Inflammatory macrophage treated with lipopolysaccharide for 4 hours (primary cell): ENCODE measurements around the gene PLA2G4B.

Experiments
- DNase-seq: peaks from one replicate; pipeline ENCODE4 v3.0.0-alpha.2; 2020

PLA2G4B gene

GRCh38 chr15:41891226-41891625 is 52.6 kb downstream of the PLA2G4B start:
- DNase-seq: no peak

GRCh38 chr15:41891946-41892345 is 53.3 kb downstream of the PLA2G4B start:
- DNase-seq: no peak

- DNase-seq: no peak
Measured at GRCh38 chr15:41892621-41893421, 54.2 kb downstream of the PLA2G4B start.

DNA sequence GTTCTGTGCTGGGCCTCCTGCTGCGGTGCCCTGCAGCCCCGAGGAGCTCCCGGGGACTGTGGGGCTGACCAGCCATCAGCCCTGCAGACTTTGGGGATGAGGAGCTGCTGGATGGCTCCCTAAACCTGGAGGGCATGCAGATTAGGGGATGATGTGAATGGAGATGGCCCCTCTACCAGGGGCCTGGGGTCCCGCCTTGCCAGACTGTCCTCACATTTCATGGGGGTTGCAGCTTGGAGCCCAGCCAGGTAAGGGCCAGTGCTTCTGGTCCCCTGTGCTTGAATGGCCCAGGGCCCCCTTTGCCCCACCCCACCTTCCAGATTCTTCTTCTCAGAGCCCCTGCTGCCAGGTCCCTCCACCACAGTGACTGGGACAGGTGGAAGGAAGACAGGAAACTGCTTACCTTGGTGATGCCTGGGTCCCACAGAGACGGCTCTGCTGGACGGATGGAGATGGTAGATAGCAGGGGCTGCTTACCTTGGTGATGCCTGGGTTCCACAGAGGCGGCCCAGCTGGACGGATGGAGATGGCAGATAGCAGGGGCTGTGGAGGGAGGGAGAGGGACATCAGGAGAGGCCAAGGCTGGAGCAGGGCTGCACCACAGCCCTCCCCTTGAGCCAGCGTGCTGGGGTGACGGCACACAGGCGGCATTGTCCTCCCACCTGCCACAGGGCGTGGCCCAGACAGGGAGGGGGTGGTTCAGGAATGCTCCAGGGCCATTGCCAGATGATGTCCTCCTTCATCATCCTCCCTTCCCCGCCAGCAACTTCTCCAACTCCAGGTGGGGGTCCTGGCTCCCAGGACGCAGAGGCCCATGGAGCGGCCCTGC is 55.0 kb downstream of the PLA2G4B start, which contains the start of gene SPTBN5:
SPTBN5 (minus strand) TSS at position 632 of the 829 bp plus-strand sequence; CDS start at position 76, 556 bp downstream.
- DNase-seq: no peak

- no peak for DNase-seq
Measured at GRCh38 chr15:41894251-41894790, 55.7 kb downstream of the PLA2G4B start.

GRCh38 chr15:41894791-41895463 is 56.3 kb downstream of the PLA2G4B start:
- peak; percentile 80 for DNase-seq

GRCh38 chr15:41895491-41895890 is 56.8 kb downstream of the PLA2G4B start:
- DNase-seq: no peak

DNA sequence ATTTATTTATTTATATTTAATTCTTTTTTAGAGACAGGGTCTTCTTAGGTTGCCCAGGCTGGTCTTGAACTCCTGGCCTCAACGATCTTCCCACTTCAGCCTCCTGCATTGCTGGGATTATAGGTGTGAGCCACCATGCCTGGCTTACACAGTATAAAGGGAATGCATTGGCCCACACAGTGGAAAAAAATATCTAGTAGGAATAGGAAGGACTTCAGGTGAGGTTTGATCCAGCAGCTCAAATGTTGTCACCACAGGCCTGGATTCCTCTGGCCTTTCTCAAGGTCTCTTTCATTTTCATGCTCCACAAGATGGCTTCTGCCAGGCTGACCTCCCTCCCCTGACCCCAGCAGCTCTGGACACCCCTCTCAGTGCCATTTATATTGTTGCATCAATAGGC is 57.3 kb downstream of the PLA2G4B start:
- no peak for DNase-seq

DNA sequence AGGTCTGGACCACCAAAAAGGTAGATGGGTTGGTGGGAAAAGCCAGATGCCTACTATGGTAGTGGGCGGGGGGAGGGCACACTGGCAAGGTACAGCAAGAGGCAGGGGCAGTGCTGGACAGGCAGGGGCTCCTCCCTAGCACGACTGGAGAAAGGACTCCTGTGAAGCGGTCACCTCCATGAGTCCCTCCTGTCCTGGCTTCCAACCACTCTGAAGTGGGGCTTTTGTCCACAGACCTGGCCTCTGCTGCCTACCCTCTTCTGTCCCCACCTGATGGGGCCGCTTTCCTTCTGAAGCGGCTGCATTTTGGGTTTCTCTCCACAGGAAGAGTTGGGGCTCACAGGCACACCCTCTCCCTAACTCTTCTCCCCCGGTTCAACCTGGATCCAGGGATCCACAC is 57.9 kb downstream of the PLA2G4B start:
- no peak for DNase-seq

DNA sequence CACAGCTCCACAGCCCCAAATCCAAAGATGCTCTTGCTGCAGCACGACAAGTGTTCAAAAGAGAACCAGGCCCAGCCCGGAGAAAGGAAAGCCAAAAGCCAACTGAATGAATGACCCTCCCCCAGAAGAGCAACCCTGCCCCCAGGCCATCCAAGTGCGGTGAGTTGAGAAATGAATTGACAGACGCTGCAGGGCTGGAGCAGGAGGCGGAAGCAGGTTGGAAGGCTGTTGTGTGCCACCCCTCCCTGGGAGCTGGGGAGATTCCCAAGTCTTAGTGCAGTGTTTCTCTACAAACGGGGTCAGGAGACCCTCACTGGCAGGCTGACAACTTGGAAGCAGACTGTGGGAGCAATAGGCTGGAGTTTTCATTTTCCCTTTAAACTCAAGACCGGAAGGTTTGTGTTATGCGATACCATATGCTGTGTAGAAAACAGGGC is 58.7 kb downstream of the PLA2G4B start:
- DNase-seq: no peak
